Caco-2 (cell line): ENCODE data around the gene RGMA. TPM values are rescaled to one million over a fixed set of nuclear protein-coding genes. Genes with fewer than 3 reads are reported as not detected.

Experiments
- BruUV-seq: library from RNA; stranded (reverse); fragments of 400-500 nt; replicated peaks from 2 replicates; lab custom pipeline; 2021; lab: Mats Ljungman, UMichigan
- CTCF ChIA-PET: fragments of 300-600 bp; sonication (Branson Sonifier 250); formaldehyde crosslinking; loops from one replicate; lab custom pipeline; 2022; ENCODE audit warnings: antibody characterized with exemption; lab: Charles Lee
- POLR2A ChIA-PET: fragments of 300-600 bp; sonication (Branson Sonifier 250); formaldehyde crosslinking; loops from one replicate; lab custom pipeline; 2022; ENCODE audit warnings: antibody characterized with exemption; lab: Charles Lee
- DNase-seq, 2 experiments: peaks; one replicate each; pipeline versions ENCODE4 v3.0.0 to v3.0.0-alpha.2; 2020 to 2022
- H3K27me3 ChIP-seq: replicated peaks from 2 replicates; pipeline ENCODE4 v1.6.0; 2011; ENCODE audit warnings: low read length; ENCODE audit not compliant: control insufficient read depth, insufficient read depth
- H3K36me3 ChIP-seq: 2 replicates; pipeline ENCODE4 v1.5.1; 2011; ENCODE audit warnings: low read length; ENCODE audit not compliant: control insufficient read depth, insufficient read depth
- H3K4me1 ChIP-seq: fragments of 250-450 bp; sonication (Bioruptor Pico); 2 replicates; pipeline ENCODE4 v1.5.1; 2020; ENCODE audit warnings: mild to moderate bottlenecking
- H3K4me3 ChIP-seq: 2 replicates; pipeline ENCODE4 v1.5.1; 2011; ENCODE audit warnings: low read depth, mild to moderate bottlenecking, control low read depth, low read length
- H3K9me3 ChIP-seq: fragments of 250-450 bp; sonication (Bioruptor Pico); 2 replicates; pipeline ENCODE4 v1.5.1; 2020; ENCODE audit warnings: mild to moderate bottlenecking, moderate library complexity
- H3K27ac Mint-ChIP-seq: one replicate; pipeline ENCODE4 v1.8.0; 2022; ENCODE audit warnings: mixed read lengths; ENCODE audit not compliant: unreplicated experiment
- H3K27me3 Mint-ChIP-seq: one replicate; pipeline ENCODE4 v1.8.0; 2022; ENCODE audit warnings: mixed read lengths; ENCODE audit not compliant: insufficient read depth, unreplicated experiment
- H3K36me3 Mint-ChIP-seq: one replicate; pipeline ENCODE4 v1.8.0; 2022; ENCODE audit warnings: mild to moderate bottlenecking, mixed read lengths; ENCODE audit not compliant: insufficient read depth, unreplicated experiment
- H3K4me1 Mint-ChIP-seq: one replicate; pipeline ENCODE4 v1.8.0; 2022; ENCODE audit warnings: low read depth, mixed read lengths; ENCODE audit not compliant: unreplicated experiment
- H3K4me3 Mint-ChIP-seq: one replicate; pipeline ENCODE4 v1.8.0; 2022; ENCODE audit warnings: mild to moderate bottlenecking, moderate library complexity, mixed read lengths; ENCODE audit not compliant: unreplicated experiment
- H3K9me3 Mint-ChIP-seq: one replicate; pipeline ENCODE4 v1.8.0; 2022; ENCODE audit warnings: mixed read lengths; ENCODE audit not compliant: unreplicated experiment
- CTCF ChIP-seq, 2 experiments: fragments of 200-600 bp in 1 of 2; IDR thresholded peaks; 1 replicate in 1 of 2; 2 replicates in 1 of 2; pipeline versions ENCODE4 v1.5.1 to v1.8.0; 2011 to 2022; ENCODE audit warnings: antibody characterized with exemption in 1 of 2, control low read depth in 1 of 2, inconsistent platforms in 1 of 2, low read depth in 1 of 2, low read length in 1 of 2, mild to moderate bottlenecking in 1 of 2, moderate library complexity in 1 of 2; ENCODE audit not compliant: insufficient read depth in 1 of 2, severe bottlenecking in 1 of 2, unreplicated experiment in 1 of 2
- intact Hi-C: fragments of 100-400 bp; cut with micrococcal nuclease; formaldehyde crosslinking; loops from one replicate; pipeline ENCODE4 v1.10.0; 2022; ENCODE audit not compliant: unreplicated experiment
- total RNA-seq: library from RNA; stranded (reverse); gene quantifications from 2 replicates; pipeline ENCODE4 v1.2.3, GENCODE V29; 2022

The RGMA gene
- total RNA-seq, 1 experiment from 2014 or later = 4.5 TPM

GRCh38 chr15:93052090-93052879 is 36.7 kb downstream of the RGMA start:
- Histone ChIP-seq H3K36me3 (no peaks in the 10 kb centered on the region), H3K4me1 (no peaks in the 10 kb centered on the region), H3K27me3 (no peaks in the 10 kb centered on the region), H3K4me3 (no peak overlapping the region), H3K9me3 (no peaks in the 10 kb centered on the region)
- DNase-seq = no peak
- H3K9me3 Mint-ChIP-seq = no peaks in the 10 kb centered on the region
- no TSS peak for BruUV-seq
- no peak for TF ChIP-seq CTCF (IDR thresholded peaks at IDR 0.05; ENCODE audit: insufficient read depth in 1 of 2, low read depth in 1 of 2, low read length in 1 of 2, severe bottlenecking in 1 of 2, unreplicated experiment in 1 of 2)
- H3K4me1 Mint-ChIP-seq = no peaks in the 10 kb centered on the region
- peaks cover 16% of the 10 kb centered on the region for H3K36me3 Mint-ChIP-seq
- no peak overlapping the region for H3K4me3 Mint-ChIP-seq
- intact Hi-C loops = no loop called here
- H3K27ac Mint-ChIP-seq = no peak overlapping the region
- ChIA-PET CTCF (interaction anchor here (0.6 kb wide), 1 partner anchor 269 kb away, joined by 3 read pairs; no protein-coding TSS in a partner anchor), POLR2A (no interaction called here)
- H3K27me3 Mint-ChIP-seq = no peaks in the 10 kb centered on the region

GRCh38 chr15:93051236-93052089 is 37.5 kb downstream of the RGMA start:
- ChIA-PET CTCF (interaction anchor here (0.6 kb wide), 1 partner anchor 270 kb away, joined by 3 read pairs; no protein-coding TSS in a partner anchor), POLR2A (no interaction called here)
- Histone ChIP-seq H3K4me3 (no peak overlapping the region), H3K4me1 (no peaks in the 10 kb centered on the region), H3K36me3 (no peaks in the 10 kb centered on the region), H3K27me3 (no peaks in the 10 kb centered on the region), H3K9me3 (no peaks in the 10 kb centered on the region)
- Mint-ChIP-seq H3K4me1 (no peaks in the 10 kb centered on the region), H3K27ac (no peak overlapping the region), H3K9me3 (peaks cover 3% of the 10 kb centered on the region), H3K36me3 (peaks cover 16% of the 10 kb centered on the region), H3K4me3 (no peak overlapping the region), H3K27me3 (no peaks in the 10 kb centered on the region)
- no peak for TF ChIP-seq CTCF (IDR thresholded peaks at IDR 0.05; ENCODE audit: insufficient read depth in 1 of 2, low read depth in 1 of 2, low read length in 1 of 2, severe bottlenecking in 1 of 2, unreplicated experiment in 1 of 2)
- intact Hi-C loops = no loop called here
- DNase-seq = no peak
- BruUV-seq = no TSS peak

GRCh38 chr15:93050648-93051047 is 38.4 kb downstream of the RGMA start:
- ChIA-PET CTCF (no interaction called here), POLR2A (interaction anchor here (0.6 kb wide), 1 partner anchor 9 kb away, joined by 7 read pairs; no protein-coding TSS in a partner anchor)
- H3K36me3 ChIP-seq = no peaks in the 10 kb centered on the region
- no peaks in the 10 kb centered on the region for H3K27me3 Mint-ChIP-seq
- intact Hi-C loops = no loop called here
- peaks cover 17% of the 10 kb centered on the region for H3K36me3 Mint-ChIP-seq
- BruUV-seq = no TSS peak
- DNase-seq = no peak
- no peaks in the 10 kb centered on the region for H3K4me1 Mint-ChIP-seq
- no peak overlapping the region for H3K27ac Mint-ChIP-seq
- no peak for TF ChIP-seq CTCF (IDR thresholded peaks at IDR 0.05; ENCODE audit: insufficient read depth in 1 of 2, low read depth in 1 of 2, low read length in 1 of 2, severe bottlenecking in 1 of 2, unreplicated experiment in 1 of 2)
- 0 out of 2 replicates have a peak, but pooled peaks cover 6% of the 10 kb centered on the region for H3K9me3 ChIP-seq
- no peaks in the 10 kb centered on the region for H3K4me1 ChIP-seq
- no peak overlapping the region for H3K4me3 Mint-ChIP-seq
- peaks cover 11% of the 10 kb centered on the region for H3K9me3 Mint-ChIP-seq
- no peak overlapping the region for H3K4me3 ChIP-seq
- H3K27me3 ChIP-seq = no peaks in the 10 kb centered on the region
